Activated CD4-positive, CD25-positive, alpha-beta regulatory T cell (primary cell): Measurements from ENCODE around the gene TRIM27.
"Not testable (repeated sequence)": the region's sequence is repeated elsewhere in the genome, so short reads cannot be mapped to it uniquely, and the experiment has no call there.

ENCODE experiments used
- DNase-seq, 4 experiments: peaks; one replicate each; lab custom pipeline; 2025; lab: John Stamatoyannopoulos, UW

The TRIM27 gene

DNA sequence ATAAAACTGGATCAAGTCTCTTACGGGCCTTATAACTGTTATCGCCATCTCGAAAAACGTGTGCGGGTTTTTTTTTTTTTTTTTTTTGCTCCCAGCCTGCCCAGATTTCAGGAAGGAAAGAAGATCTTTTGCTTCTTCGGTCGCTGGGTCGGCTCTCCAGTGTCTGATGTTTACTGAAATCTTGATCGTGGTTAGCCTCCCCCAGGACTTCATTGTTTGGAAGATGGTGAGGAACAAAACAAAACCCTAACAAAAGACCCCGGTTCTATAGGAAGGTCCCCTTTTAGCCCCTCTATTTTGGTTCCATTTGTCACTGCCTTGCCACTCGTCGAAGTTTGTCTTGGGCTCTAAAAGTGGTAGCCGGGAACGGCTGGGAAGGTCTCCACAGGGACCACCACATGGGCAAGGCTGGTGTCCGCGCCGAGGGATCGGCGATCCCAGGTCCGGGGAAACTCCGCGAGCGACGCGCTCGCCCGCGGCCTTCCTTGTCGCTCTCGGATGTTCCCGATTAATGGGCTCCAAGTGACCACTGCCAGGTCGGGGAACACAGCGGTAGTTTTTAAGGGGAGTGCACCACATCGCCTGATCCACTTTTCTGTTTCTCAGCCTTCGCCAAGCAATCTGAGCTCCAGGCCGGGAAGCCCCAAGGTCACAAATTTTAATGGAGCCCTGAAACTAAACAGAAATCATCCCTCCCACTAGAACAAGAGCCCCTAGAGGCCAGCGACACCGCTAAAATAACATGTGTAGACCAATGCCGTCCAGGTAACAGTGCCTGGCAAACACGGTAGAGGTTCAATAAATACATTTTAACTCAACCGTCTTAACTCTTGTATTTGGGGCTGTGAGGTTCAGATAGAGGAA is 27.0 kb downstream of the TRIM27 start:
- peak in 3 of 4 experiments; percentile 11 to 17 (median 14) for DNase-seq

DNA sequence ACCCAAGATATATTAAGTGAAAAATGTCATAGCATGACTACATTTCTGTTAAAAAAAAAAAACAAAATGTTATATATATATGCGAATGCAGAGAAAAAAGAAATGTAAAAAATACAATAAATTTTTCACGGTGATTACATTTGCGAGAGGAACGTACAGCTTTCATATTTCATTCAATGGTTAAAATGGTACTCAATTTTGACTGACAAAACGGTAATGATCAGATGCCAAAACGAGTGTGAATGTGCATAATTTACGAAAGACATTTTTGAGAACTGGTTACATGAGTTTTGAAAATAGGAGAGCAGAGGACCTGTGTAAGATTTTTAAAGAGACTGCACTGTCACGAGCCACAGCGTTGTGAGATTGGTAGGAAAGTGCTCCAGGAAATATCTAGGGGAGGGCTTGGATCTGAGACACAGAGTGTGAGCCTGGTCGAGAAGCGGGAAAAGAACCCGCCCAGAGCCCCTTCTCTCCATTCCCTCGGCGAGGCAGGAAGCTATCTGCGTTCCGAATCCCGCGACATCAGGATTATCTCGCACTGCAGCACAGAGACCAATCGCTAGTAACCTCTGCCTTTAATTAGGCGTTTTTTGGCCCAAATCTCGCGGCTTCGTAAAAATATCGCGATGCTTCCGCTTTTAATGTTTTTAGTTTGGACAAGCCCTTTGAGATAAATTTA is 28.5 kb downstream of the TRIM27 start:
- DNase-seq: peak; percentile 67 to 88 (median 73)

DNA sequence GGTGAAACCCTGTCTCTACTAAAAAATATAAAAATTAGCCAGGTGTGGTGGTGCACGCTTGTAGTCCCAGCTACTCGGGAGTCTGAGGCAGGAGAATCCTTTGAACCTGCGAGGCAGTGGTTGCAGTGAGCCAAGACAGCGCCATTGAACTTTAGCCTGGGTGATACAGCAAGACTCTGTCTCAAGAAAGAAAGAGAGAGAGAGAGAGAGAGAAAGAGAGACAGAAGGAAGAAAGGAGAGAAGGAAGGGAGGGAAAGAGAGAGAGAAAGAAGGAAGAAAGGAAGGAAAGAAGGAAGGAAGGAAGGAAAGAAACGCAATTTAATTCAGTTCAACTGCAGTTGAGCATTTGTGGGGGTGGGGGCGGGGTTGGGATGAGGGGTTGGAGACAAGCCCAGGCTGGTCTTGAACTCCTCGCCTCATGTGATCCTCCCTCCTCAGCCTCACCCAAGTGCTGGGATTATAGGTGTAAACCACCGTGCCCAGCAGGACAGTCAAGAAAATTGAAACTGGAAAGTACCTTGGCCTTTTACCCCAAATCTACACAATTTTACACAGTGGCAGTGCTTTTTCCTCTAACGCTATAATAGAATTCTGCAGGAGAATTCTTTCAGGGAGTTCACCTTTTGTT is 30.5 kb downstream of the TRIM27 start:
- DNase-seq: no peak

DNA sequence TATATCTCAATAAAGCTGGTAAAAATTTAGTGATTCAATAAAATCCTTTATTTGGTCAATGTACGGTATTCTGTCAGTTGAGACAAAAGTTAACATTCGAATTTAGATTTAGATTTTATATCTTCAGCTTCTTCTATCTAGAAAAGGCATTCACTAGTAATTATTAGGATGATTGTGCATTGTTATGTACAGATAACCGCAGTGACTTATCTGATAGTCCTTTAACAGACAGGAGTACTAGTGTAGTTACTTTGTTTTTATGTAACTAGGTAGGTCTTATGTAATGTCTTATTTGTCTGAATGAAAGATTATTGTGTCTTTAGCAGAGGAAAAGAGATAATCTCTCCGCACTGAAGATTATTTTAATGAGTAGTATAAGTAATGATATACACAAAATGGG is 31.3 kb downstream of the TRIM27 start:
- no peak for DNase-seq

DNA sequence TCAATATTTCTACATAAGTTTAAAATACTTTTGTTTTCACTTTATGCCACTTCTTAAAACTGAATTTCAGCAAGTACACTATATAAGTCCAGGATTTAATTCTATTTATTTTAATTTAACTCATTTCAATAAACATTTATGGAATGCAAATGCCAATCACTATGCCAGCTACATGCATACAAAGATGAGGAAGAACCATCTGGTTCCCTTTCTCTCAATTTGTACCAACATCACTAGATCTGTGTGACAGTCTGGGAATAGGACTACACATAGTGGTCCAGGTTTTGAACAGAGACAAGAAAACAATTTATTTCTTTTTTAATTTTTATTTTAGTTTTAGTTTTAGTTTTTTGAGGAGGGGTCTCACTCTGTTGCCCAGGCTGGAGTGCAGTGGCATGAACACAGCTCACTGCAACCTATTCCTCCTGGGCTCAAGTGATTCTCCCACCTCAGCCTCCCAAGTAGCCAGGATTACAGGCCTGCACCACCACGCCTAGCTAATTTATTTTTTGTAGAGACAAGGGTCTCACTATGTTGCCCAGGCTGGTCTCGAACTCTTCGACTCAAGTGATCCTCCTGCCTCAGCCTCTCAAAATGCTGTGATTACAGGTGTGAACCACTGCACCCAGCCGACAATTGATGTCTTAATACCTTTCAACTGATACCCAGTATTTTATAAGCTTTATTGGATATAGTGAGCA is 35.8 kb downstream of the TRIM27 start:
- no peak for DNase-seq

DNA sequence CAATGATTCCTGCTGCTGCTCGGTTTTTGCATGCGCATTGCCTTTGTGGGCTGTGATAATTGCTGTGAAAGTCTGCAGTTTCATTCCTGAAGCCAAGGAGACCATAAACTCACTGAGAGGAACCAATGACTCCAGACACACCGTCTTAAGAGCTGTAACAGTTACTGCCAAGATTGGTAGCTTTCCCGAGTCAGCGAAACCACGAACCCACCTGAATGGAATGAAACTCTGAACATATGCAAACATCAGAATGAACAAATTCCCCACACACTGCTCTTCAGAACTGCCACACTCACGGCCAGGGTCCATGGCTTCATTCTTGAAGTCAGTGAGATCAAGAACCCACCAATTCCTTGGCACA is 37.7 kb downstream of the TRIM27 start:
- no peak for DNase-seq

DNA sequence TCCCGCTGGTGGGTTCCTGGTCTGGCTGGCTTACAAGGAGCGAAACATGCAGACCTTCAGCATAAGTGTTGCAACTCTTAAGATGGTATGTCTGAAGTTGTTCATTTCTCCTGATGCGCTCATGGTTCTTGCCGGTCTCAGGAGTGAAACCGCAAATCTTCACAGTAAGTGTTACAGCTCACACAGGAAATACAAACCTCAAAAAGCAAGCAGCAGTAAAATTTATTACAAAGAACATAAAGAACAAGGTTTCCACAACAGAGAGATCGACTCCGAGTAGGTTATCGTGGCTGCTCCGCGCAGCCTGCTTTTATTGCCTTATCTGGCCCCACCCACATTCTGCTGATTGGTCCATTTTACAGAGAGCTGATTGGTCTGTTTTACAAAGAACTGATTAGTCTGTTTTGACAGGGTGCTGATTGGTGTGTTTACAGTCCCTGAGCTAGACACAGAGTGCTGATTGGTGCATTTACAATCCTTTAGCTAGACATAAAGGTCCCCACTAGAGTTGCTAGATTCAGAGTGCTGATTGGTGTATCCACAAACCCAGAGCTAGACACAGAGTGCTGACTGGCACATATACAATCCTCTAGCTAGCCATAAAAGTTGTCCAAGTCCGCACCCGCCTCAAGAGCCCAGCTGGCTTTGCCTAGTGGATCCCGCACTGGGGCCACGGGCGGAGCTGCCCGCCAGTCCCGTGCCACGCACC is 39.2 kb downstream of the TRIM27 start:
- peak; percentile 7 to 35 (median 14) for DNase-seq

DNA sequence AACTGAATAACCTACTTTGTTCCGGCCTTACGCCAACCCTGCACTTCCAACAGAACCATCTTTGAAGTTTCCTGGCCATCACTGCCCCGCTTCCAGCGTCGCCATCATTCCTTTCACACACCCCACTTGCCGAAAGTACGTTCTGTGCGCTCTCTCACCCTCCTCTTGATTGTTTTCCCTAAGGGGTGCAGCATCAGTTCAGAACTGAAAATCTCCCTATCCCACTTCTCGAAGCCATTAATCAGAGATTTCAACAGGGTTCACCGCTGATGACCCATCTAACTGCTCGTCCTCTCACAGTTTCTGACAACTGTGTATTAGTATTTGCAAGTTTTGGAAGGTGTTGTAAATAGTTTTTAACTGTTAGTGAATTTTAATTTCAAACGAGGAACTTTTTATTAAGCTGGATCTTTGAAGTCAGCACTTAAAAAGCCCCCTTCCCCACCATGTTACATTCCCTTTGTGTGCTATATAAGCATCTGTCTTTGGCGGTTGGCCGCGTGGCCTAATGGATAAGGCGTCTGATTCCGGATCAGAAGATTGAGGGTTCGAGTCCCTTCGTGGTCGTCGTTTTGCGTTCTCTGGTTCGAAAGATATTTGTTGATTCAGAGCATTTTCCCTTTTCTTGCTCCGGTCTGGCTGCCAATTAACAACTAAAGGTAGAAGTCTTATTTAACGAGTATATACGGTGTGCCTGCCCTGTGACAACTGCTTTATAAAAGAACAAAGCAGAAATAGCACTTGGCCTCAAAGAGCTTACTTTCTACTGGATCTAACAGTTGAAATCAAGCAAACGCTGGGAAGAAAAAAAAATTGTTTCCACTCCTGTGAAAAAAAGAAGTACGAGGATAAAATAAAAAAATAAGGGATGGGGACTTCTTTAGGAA is 42.6 kb downstream of the TRIM27 start:
- peak in 2 of 4 experiments; percentile 54 to 55 for DNase-seq

DNA sequence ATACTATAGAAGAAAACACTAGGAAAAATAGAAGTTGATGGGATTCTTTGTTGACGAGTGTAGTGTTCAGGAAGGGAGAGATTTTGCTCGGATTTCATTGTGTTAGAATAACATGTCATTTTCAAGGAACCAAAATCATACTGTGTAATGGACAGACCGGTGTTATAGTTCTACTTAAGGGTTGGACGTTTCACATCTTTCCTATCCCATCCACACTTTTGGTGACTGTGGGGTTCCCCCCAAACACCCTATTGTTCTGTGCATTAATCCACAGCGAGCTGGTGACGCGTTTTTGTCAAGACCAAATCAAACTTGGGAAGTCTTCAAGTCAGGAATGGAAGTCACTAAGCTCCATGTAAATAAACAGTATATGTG is 43.3 kb downstream of the TRIM27 start:
- DNase-seq: no peak

DNA sequence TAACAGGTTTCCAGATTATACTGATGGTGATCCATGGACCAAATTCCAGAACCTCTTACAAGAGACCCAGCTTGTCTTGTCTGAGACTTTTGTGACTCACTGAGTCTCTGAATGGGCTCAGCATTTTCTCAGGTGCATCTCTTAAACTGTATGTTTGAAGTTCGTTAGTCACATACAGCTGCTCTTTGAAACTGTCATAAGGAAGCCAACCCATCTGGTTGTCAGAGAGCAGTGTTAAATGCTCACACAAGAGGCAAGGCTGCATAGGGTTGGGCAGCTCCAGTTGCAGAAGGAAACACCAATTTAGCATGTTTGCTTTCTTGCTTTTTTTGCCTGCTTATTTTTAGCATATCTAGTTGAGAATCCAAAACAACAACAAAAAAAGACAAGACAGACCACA is 47.1 kb downstream of the TRIM27 start:
- DNase-seq: no peak

DNA sequence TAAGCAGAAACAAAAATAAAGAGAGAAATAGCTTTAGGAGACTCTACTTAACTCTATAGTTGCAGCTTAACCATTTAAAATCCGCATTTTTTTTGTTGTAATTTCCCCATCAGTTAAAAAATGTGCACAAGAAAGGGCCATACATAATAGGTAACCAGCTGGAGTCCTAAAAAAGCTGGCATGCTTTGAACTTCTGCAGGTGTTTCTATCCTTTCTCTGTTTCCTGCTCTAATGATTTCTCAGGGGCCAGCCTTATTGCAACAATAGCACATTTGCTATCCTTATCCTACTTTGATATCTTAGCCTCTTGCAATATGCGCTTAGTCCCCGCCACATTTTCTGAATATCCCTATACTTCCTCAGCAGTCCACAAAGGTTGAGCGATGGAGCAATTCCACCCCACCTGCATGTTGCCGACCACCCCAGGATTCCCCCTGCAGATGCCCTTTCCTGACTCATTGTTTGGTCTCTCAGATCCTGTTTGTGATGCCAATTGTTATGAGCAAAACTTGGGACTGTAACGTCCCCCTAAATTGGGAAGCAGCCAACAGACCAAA is 48.5 kb downstream of the TRIM27 start:
- no peak for DNase-seq

DNA sequence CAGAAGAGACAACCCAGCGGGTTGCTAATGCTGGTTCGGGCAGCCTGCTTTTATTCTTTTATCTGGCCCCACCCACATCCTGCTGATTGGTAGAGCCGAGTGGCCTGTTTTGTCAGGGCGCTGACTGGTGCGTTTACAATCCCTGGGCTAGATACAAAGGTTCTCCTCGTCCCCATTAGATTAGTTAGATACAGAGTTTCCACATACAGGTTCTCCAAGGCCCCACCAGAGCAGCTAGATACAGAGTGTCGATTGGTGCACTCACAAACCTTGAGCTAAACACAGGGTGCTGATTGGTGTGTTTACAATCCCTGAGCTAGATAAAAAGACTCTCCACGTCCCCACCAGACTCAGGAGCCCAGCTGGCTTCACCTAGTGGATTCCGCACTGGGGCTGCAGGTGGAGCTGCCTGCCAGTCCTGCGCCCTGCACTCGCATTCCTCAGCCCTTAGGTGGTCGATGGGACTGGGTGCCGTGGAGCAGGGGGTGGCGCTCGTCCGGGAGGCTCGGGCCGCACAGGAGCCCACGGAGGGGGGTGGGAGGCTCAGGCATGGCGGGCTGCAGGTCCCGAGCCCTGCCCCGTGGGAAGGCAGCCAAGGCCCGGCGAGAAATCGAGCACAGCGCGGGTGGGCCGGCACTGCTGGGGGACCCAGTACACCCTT is 51.5 kb downstream of the TRIM27 start:
- not testable (repeated sequence) for DNase-seq

DNA sequence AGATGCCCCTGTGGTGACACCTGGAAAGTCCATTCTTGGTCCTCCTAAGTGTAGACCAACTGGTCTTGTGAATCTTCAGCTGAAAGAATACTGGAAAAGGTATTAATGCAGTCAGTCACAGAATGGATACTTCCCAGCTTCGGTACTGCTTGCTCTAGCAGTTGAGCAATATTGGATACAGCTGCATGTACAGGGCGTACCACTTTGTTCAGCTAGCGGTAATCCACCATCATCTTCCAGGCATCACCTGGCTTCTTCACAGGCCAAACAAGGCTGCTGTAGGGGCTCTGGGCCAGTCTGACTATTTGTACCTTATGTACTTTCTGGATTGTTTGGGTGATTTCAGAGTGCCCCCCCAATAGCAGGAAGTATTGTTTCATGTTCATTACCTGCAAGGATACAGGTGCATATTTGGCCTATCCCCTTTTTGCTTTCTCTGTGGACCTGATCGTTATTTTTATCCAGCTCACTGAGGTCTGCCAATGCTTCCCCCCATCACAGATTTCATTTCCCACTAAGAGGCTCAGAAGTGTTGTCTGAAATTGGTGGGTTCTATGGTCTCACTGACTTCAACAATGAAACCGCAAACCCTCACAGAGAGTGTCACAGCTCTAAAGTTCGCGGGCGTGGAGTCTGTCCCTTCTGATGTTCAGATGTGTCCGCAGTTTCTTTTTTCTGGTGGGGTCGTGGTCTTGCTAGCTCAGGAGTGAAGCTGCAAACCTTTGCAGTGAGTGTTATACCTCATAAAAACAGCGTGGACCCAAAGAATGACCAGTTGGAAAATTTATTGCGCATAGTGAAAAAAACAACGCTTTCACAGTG is 52.2 kb downstream of the TRIM27 start:
- DNase-seq: no peak

DNA sequence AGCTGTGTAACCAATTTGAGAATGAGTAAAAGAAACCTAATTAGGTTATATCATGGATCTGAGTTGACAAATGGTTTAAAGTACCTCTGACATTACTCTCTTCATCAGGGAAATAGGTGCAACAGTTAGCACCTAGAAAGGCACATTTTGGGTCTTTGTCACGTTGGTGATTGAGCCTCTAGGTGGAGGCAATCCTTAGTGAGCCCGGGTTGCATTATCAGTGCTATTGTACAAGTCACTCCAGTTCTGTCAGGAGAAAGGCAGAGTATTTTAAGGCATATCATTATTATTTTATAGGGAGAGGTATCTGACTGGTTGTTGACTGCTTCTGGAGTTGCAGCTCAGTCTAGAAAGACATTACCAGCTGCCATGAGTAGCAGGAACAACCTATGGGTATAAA is 54.9 kb downstream of the TRIM27 start:
- no peak for DNase-seq

DNA sequence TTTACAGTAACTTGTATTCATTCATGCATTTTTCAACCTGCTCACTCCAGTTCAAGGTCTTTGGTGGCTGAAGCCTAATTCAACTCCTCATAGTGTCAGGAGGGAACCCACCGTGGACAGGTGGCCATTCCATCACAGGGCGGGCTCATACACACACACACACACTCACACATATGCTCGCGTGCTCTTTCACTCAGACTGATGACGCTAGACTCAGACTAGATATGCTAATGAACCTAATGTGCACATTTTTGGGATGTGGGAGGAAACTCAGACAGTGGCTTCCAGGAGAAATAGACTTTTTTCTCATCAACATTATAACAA is 56.7 kb downstream of the TRIM27 start:
- no peak for DNase-seq

DNA sequence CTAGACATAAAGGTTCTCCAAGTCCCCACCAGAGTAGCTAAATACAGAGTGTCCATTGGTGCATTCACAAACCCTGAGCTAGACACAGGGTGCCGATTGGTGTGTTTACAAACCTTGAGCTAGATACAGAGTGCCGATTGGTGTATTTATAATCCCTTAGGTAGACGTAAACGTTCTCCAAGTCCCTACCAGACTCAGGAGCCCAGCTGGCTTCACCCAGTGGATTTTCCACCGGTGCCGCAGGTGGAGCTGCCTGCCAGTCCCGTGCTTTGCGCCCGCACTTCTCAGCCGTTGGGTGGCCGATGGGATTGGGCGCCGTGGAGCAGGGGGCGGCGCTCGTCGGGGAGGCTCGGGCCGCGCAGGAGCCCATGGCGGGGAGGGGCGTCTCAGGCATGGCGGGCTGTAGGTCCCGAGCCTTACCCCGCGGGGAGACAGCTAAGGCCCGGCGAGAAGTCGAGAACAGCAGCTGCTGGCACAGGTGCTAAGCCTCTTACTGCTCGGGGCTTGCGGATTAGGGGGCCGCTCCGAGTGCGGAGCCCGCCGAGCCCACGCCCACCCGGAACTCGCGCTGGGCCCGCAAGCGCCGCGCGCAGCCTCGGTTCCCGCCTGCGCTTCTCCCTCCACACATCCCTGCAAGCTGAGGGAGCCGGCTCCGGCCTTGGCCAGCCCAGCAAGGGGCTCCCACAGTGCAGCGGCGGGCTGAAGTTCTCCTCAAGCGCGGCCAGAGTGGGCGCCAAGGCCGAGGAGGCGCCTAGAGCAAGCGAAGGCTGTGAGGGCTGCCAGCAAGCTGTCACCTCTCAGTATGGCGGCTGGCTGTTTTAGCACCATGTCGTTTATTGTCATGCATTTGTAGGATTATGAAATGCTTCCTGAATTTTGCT is 57.3 kb downstream of the TRIM27 start:
- DNase-seq: peak; percentile 48 to 52 (median 50)

DNA sequence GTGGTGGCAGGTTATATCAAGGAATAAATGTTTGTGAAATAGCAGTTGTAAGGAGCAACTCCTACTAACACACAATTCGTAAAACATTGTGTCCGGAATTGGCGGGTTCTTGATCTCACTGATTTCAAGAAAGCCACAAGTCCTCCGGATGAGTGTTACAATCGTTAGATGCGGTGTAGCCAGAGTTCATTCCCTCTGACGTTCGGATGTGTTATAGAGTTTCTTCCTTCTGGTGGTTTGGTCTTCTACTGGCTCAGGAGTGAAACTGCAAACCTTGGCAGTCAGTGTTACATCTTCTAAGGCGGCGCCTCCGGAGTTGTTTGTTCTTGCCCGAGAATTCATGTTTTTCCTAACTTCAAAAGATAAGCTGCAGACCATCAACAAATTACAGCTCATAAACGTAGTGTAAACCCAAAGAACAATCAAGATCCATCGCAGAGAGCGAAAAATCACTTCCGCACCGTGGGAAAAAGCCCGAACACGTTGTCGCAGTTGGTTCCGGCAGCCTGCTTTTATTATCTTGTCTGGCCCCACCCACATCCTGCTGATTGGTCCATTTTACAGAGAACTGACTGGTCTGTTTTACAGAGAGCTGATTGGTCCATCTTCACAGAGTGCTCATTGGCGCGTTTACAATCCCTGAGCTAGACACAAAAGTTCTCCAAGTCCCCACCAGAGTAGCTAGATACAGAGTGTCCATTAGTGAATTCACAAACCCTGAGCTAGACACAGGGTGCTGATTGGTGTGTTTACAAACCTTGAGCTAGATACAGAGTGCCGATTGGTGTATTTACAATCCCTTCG is 58.2 kb downstream of the TRIM27 start:
- DNase-seq: no peak
